Gastroesophageal sphincter (tissue), 4 donors: Measurements from ENCODE around the gene VWA3B. TPM values are rescaled to one million over a fixed set of nuclear protein-coding genes. Genes with fewer than 3 reads are reported as not detected.
"Not testable (repeated sequence)": the region's sequence is repeated elsewhere in the genome, so short reads cannot be mapped to it uniquely, and the experiment has no call there.

Experiments used
- ATAC-seq: fragments of 150-250 bp; one replicate; pipeline ENCODE4 v1.9.1; 2016; ENCODE audit warnings: mild to moderate bottlenecking, moderate library complexity
- H3K27ac ChIP-seq, 4 donors: fragments of 200-600 bp; sonication (generic) in 3 of 4; 1 replicate in 3 of 4; 2 replicates in 1 of 4; pipeline ENCODE4 v1.5.1; 2016 to 2019
- H3K27me3 ChIP-seq: fragments of 200-600 bp; sonication (generic); one replicate; pipeline ENCODE4 v1.5.1; 2019
- H3K36me3 ChIP-seq, 2 donors: fragments of 200-600 bp; sonication (generic); one replicate each; pipeline ENCODE4 v1.5.1; 2019; ENCODE audit warnings: control low read depth in 1 of 2
- H3K4me1 ChIP-seq, 3 donors: fragments of 200-600 bp; sonication (generic); 1 replicate in 2 of 3; 2 replicates in 1 of 3; pipeline ENCODE4 v1.5.1; 2016 to 2019; ENCODE audit warnings: control low read depth in 2 of 3
- H3K4me3 ChIP-seq, 2 donors: fragments of 200-600 bp; sonication (generic); one replicate each; pipeline ENCODE4 v1.5.1; 2019; ENCODE audit warnings: mild to moderate bottlenecking in 1 of 2, moderate library complexity in 1 of 2
- H3K9me3 ChIP-seq, 3 donors: fragments of 200-600 bp; sonication (generic); one replicate each; pipeline ENCODE4 v1.5.1; 2017 to 2019; ENCODE audit warnings: control low read depth in 2 of 3
- EP300 ChIP-seq: sonication (generic); formaldehyde crosslinking; IDR thresholded peaks from one replicate; pipeline ENCODE4 v1.6.1; 2017; ENCODE audit warnings: antibody characterized with exemption, mild to moderate bottlenecking
- POLR2A ChIP-seq, 2 donors: fragments of 450-650 bp; IDR thresholded peaks; one replicate each; pipeline ENCODE4 v1.6.1; 2017; ENCODE audit warnings: antibody characterized with exemption in 2 of 2, mild to moderate bottlenecking in 2 of 2, moderate library complexity in 1 of 2
- POLR2AphosphoS5 ChIP-seq: sonication (generic); formaldehyde crosslinking; IDR thresholded peaks from one replicate; pipeline ENCODE4 v1.6.1; 2017; ENCODE audit warnings: antibody characterized with exemption
- WGBS, 2 donors: methylation state at CpG; one replicate each; pipeline ENCODE4 v1.1.5; 2018; ENCODE audit warnings: low coverage in 1 of 2; 5-methylcytosine and 5-hydroxymethylcytosine counted together
- total RNA-seq, 4 donors: library from RNA; depleted of rRNA; stranded (reverse); fragments of >200 nt; gene quantifications; one replicate each; pipeline ENCODE4 v1.1.0, GENCODE V29; 2016
- TF ChIP-seq, protein P1 (sequence below), 4 experiments: fragments of 200-600 bp in 2 of 4; fragments of 450-650 bp in 2 of 4; sonication (generic) in 1 of 4; IDR thresholded peaks; one replicate each; pipeline ENCODE4 v1.5.1; 2017 to 2019; ENCODE audit warnings: antibody characterized with exemption in 4 of 4, mild to moderate bottlenecking in 2 of 4, moderate library complexity in 2 of 4

Gene VWA3B
- total RNA-seq, 4 donors from 2014 or later: not detected

- Histone ChIP-seq H3K36me3 (no peaks in the 10 kb centered on the region), H3K9me3 (peaks cover 0 to 23% (median 0%) of the 10 kb centered on the region in 3 donors), H3K27me3 (no peaks in the 10 kb centered on the region), H3K4me3 (no peak overlapping the region), H3K4me1 (peaks cover 0 to 33% (median 0%) of the 10 kb centered on the region in 3 donors), H3K27ac (peak overlapping the region in 1 of 4 donors; percentile 23)
- WGBS, 2 donors: 43 to 45% methylated on average over 4 of the region's 8 CpGs
- ATAC-seq: no peak
- TF ChIP-seq, protein P1, sequence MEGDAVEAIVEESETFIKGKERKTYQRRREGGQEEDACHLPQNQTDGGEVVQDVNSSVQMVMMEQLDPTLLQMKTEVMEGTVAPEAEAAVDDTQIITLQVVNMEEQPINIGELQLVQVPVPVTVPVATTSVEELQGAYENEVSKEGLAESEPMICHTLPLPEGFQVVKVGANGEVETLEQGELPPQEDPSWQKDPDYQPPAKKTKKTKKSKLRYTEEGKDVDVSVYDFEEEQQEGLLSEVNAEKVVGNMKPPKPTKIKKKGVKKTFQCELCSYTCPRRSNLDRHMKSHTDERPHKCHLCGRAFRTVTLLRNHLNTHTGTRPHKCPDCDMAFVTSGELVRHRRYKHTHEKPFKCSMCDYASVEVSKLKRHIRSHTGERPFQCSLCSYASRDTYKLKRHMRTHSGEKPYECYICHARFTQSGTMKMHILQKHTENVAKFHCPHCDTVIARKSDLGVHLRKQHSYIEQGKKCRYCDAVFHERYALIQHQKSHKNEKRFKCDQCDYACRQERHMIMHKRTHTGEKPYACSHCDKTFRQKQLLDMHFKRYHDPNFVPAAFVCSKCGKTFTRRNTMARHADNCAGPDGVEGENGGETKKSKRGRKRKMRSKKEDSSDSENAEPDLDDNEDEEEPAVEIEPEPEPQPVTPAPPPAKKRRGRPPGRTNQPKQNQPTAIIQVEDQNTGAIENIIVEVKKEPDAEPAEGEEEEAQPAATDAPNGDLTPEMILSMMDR (IDR thresholded peaks at IDR 0.05): no peak
- TF ChIP-seq POLR2AphosphoS5 (no peak), POLR2A (IDR thresholded peaks at IDR 0.05) (no peak), EP300 (no peak)
These were observed 46.5 kb upstream of the VWA3B start for GRCh38 chr2:98040331-98040939.

DNA sequence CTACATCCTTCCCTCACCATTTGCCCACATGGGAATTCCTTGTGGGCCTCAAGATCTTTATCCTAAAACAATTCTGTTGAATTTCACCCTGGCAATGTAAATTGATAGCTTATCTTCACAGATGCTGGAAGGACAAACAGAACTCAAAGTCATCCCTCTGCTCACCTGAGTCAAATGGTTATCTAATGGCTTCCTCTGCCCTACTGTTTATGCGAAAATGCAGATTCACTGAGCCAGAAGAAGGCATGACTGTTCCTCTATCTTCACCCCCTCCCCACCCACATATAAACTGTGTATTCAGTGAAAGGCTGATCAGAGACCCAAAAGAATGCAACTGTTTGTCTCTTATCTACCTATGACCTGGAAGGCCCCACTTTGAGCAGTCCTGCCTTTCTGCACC is 43.9 kb upstream of the VWA3B start:
- peaks cover 0 to 23% (median 0%) of the 10 kb centered on the region in 3 donors for H3K9me3 ChIP-seq
- H3K36me3 ChIP-seq: no peaks in the 10 kb centered on the region
- no peak overlapping the region for H3K27ac ChIP-seq
- TF ChIP-seq POLR2A (IDR thresholded peaks at IDR 0.05) (no peak), POLR2AphosphoS5 (no peak), EP300 (no peak)
- TF ChIP-seq, protein P1 (IDR thresholded peaks at IDR 0.05): no peak
- no peak overlapping the region for H3K4me3 ChIP-seq
- 93 to 100% methylated on average over 1 of the region's 1 CpG for WGBS, 2 donors
- no peak for ATAC-seq
- no peaks in the 10 kb centered on the region for H3K27me3 ChIP-seq
- peaks cover 0 to 14% (median 0%) of the 10 kb centered on the region in 3 donors for H3K4me1 ChIP-seq

- H3K27me3 ChIP-seq, H3K4me1 ChIP-seq, H3K36me3 ChIP-seq, H3K4me3 ChIP-seq, H3K27ac ChIP-seq, ATAC-seq: not testable (repeated sequence)
- peaks cover 0 to 23% (median 0%) of the 10 kb centered on the region in 3 donors for H3K9me3 ChIP-seq
- WGBS, 2 donors: 86 to 92% methylated on average over 1 to 2 of the region's 2 CpGs
These were observed 42.2 kb upstream of the VWA3B start for GRCh38 chr2:98044730-98045129.

DNA sequence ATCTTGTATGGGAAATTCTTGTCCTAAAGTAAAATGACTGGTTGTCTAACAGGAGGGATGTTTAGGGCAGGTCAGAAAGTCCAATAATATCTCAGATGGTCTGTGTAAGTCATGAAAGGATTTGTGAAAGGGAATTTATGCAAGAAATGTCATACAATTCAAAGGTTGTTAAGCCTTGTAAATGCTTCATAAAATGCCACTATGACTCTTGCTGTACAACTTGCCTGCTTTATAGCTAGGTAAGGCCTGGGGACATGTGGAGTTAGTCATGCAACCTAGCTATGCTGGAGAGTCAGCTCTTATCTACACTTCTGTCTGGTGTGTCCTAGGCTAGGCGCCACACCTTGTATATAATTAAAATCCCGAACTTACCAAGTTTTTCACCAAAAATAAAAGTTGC is 36.9 kb upstream of the VWA3B start:
- no peaks in the 10 kb centered on the region for H3K36me3 ChIP-seq
- H3K27me3 ChIP-seq: no peaks in the 10 kb centered on the region
- no peak overlapping the region for H3K4me3 ChIP-seq
- ATAC-seq: no peak
- peaks cover 0 to 2% (median 0%) of the 10 kb centered on the region in 3 donors for H3K9me3 ChIP-seq
- TF ChIP-seq POLR2A (IDR thresholded peaks at IDR 0.05) (no peak), POLR2AphosphoS5 (no peak), EP300 (no peak)
- TF ChIP-seq, protein P1 (IDR thresholded peaks at IDR 0.05): no peak
- no peaks in the 10 kb centered on the region for H3K4me1 ChIP-seq
- H3K27ac ChIP-seq: no peak overlapping the region
- 86 to 100% methylated on average over 2 of the region's 2 CpGs for WGBS, 2 donors

DNA sequence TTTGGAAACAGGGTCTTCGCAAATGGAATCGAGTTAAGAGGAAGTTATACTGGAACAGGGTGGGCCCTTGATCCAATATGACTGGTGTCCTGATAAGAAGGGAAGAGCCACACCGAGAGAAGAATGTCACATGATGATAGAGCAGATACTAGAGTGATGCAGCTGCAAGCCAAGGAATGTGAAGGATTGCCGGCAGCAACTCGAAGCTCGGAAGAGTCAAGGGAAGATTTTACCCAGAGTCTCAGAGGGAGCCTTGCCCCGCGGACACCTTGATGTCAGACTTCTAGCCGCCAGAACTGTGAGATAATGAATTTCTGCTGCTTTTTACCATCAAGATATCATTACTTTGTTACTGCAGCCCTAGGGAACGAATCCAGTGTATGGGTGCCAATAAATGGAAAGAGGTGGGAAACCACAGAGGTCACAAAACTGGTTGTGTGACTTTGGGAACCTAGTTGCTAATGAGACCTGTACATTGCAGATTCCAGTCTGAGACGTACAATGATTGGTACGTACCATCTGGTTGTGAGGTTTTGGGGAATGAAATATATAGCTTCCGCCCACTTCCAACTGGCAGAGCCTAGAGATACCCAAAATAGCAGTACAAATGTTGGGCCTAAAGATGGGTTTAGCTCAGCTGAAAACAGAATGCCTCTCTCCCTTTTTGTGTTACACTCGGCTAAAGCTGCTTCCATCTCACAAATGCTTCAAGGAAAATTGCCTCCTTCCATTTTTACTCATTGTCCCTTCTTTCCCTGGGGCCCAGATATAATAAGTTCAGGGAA is 28.6 kb upstream of the VWA3B start:
- Histone ChIP-seq H3K4me3 (no peak overlapping the region), H3K27me3 (no peaks in the 10 kb centered on the region), H3K36me3 (no peaks in the 10 kb centered on the region), H3K4me1 (no peaks in the 10 kb centered on the region), H3K9me3 (no peaks in the 10 kb centered on the region), H3K27ac (no peak overlapping the region)
- no peak for ATAC-seq
- WGBS, 2 donors: 84 to 97% methylated on average over 11 to 14 of the region's 14 CpGs
- TF ChIP-seq EP300 (no peak), POLR2A (IDR thresholded peaks at IDR 0.05) (no peak), POLR2AphosphoS5 (no peak)
- TF ChIP-seq, protein P1 (IDR thresholded peaks at IDR 0.05): no peak
